Measurements from ENCODE around the gene AMBRA1. TPM values are rescaled to one million over a fixed set of nuclear protein-coding genes. Genes with fewer than 3 reads are reported as not detected.

Gene AMBRA1
- polyA plus RNA-seq, 1 donor from 2014 or later: 34.5 TPM

GRCh38 chr11:46499821-46500220 is 94.0 kb downstream of the AMBRA1 start:
- H3K27ac ChIP-seq (ENCODE audit: low read length): no peak overlapping the region
- peaks cover 4% of the 10 kb centered on the region for H3K36me3 ChIP-seq (ENCODE audit: insufficient read depth, low read length)
- H3K4me3 ChIP-seq (ENCODE audit: low read length): no peak overlapping the region
- no peak overlapping the region for H3K4me2 ChIP-seq (ENCODE audit: low read length)
- H3K27me3 ChIP-seq (ENCODE audit: insufficient read depth, low read depth, low read length): no peaks in the 10 kb centered on the region
- H3K9ac ChIP-seq (ENCODE audit: low read length): no peak overlapping the region
- H3K9me3 ChIP-seq (ENCODE audit: low read length): no peaks in the 10 kb centered on the region
- H4K20me1 ChIP-seq (ENCODE audit: insufficient read depth): no peaks in the 10 kb centered on the region
- H2AFZ ChIP-seq (ENCODE audit: low read depth, low read length): no peak overlapping the region
- no peaks in the 10 kb centered on the region for H3K9me2 ChIP-seq (ENCODE audit: insufficient read depth, low read length)
- no peaks in the 10 kb centered on the region for H3F3A ChIP-seq (ENCODE audit: insufficient read depth, low read length, poor library complexity, severe bottlenecking)
- H3K79me2 ChIP-seq (replicated peaks; ENCODE audit: insufficient read depth, low read length): no peaks in the 10 kb centered on the region
- TF ChIP-seq EP300 (conservative IDR thresholded peaks at IDR 0.05; ENCODE audit: poor library complexity, severe bottlenecking) (no peak), SMC3 (conservative IDR thresholded peaks at IDR 0.05; ENCODE audit: poor library complexity) (no peak), TAF1 (IDR thresholded peaks at IDR 0.05; ENCODE audit: low read depth) (no peak), POLR2AphosphoS5 (IDR thresholded peaks at IDR 0.05) (no peak), RAD21 (conservative IDR thresholded peaks at IDR 0.05) (no peak), EZH2 (IDR thresholded peaks at IDR 0.05; ENCODE audit: borderline replicate concordance, insufficient read depth, low read length, poor library complexity, severe bottlenecking) (no peak), MXI1 (conservative IDR thresholded peaks at IDR 0.05; ENCODE audit: poor library complexity, severe bottlenecking) (no peak)
- TF ChIP-seq, protein P1, sequence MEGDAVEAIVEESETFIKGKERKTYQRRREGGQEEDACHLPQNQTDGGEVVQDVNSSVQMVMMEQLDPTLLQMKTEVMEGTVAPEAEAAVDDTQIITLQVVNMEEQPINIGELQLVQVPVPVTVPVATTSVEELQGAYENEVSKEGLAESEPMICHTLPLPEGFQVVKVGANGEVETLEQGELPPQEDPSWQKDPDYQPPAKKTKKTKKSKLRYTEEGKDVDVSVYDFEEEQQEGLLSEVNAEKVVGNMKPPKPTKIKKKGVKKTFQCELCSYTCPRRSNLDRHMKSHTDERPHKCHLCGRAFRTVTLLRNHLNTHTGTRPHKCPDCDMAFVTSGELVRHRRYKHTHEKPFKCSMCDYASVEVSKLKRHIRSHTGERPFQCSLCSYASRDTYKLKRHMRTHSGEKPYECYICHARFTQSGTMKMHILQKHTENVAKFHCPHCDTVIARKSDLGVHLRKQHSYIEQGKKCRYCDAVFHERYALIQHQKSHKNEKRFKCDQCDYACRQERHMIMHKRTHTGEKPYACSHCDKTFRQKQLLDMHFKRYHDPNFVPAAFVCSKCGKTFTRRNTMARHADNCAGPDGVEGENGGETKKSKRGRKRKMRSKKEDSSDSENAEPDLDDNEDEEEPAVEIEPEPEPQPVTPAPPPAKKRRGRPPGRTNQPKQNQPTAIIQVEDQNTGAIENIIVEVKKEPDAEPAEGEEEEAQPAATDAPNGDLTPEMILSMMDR (IDR thresholded peaks at IDR 0.05; ENCODE audit: poor library complexity, severe bottlenecking): no peak
- TF ChIP-seq, protein P2, sequence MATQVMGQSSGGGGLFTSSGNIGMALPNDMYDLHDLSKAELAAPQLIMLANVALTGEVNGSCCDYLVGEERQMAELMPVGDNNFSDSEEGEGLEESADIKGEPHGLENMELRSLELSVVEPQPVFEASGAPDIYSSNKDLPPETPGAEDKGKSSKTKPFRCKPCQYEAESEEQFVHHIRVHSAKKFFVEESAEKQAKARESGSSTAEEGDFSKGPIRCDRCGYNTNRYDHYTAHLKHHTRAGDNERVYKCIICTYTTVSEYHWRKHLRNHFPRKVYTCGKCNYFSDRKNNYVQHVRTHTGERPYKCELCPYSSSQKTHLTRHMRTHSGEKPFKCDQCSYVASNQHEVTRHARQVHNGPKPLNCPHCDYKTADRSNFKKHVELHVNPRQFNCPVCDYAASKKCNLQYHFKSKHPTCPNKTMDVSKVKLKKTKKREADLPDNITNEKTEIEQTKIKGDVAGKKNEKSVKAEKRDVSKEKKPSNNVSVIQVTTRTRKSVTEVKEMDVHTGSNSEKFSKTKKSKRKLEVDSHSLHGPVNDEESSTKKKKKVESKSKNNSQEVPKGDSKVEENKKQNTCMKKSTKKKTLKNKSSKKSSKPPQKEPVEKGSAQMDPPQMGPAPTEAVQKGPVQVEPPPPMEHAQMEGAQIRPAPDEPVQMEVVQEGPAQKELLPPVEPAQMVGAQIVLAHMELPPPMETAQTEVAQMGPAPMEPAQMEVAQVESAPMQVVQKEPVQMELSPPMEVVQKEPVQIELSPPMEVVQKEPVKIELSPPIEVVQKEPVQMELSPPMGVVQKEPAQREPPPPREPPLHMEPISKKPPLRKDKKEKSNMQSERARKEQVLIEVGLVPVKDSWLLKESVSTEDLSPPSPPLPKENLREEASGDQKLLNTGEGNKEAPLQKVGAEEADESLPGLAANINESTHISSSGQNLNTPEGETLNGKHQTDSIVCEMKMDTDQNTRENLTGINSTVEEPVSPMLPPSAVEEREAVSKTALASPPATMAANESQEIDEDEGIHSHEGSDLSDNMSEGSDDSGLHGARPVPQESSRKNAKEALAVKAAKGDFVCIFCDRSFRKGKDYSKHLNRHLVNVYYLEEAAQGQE (IDR thresholded peaks at IDR 0.05; ENCODE audit: borderline replicate concordance): no peak

DNA sequence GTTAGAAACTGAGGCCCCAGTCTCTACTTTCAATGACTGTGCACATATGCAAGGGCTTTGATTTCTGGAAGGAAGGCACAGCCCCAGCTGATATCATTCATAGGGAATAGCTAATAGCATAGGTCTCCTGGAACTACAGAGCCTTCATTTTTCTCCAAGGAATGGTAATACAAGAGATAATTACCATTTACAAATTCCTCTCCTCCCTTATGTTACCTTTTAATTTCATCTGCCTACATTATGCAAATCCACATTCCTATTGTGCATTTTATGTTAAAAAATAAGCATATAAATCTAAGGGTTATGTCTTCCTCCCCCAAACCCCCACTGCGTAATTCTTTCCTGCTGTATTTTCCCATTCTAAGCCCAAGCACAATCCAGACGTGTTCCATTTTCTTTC is 94.9 kb downstream of the AMBRA1 start:
- Histone ChIP-seq H3K27me3 (ENCODE audit: insufficient read depth, low read depth, low read length) (no peaks in the 10 kb centered on the region), H3K36me3 (ENCODE audit: insufficient read depth, low read length) (peaks cover 4% of the 10 kb centered on the region), H3K9me3 (ENCODE audit: low read length) (no peaks in the 10 kb centered on the region), H3K4me3 (ENCODE audit: low read length) (no peak overlapping the region), H2AFZ (ENCODE audit: low read depth, low read length) (no peak overlapping the region), H3K27ac (ENCODE audit: low read length) (peak overlapping the region; percentile 39), H3F3A (ENCODE audit: insufficient read depth, low read length, poor library complexity, severe bottlenecking) (no peaks in the 10 kb centered on the region), H3K9me2 (ENCODE audit: insufficient read depth, low read length) (no peaks in the 10 kb centered on the region), H3K79me2 (replicated peaks; ENCODE audit: insufficient read depth, low read length) (no peaks in the 10 kb centered on the region), H3K9ac (ENCODE audit: low read length) (no peak overlapping the region), H3K4me2 (ENCODE audit: low read length) (no peak overlapping the region), H4K20me1 (ENCODE audit: insufficient read depth) (no peaks in the 10 kb centered on the region)
- TF ChIP-seq, protein P1 (IDR thresholded peaks at IDR 0.05; ENCODE audit: poor library complexity, severe bottlenecking): no peak
- TF ChIP-seq, protein P2 (IDR thresholded peaks at IDR 0.05; ENCODE audit: borderline replicate concordance): no peak
- TF ChIP-seq EZH2 (IDR thresholded peaks at IDR 0.05; ENCODE audit: borderline replicate concordance, insufficient read depth, low read length, poor library complexity, severe bottlenecking) (no peak), POLR2AphosphoS5 (IDR thresholded peaks at IDR 0.05) (no peak)

Data from neural cell (in vitro differentiated cells).